ENCODE results near the gene USP3. TPM values are rescaled to one million over a fixed set of nuclear protein-coding genes. Genes with fewer than 3 reads are reported as not detected.
"Not testable (repeated sequence)": the region's sequence is repeated elsewhere in the genome, so short reads cannot be mapped to it uniquely, and the experiment has no call there.

The USP3 gene
- total RNA-seq, 6 experiments from 2014 or later, result 21.9 to 33.8 (median 24.8) TPM

GRCh38 chr15:63519548-63520178 is 15.3 kb downstream of the USP3 start:
- Histone ChIP-seq H3K4me3 (no peak overlapping the region), H3K27ac (no peak overlapping the region), H3K4me1 (peaks cover 0 to 67% (median 25%) of the 10 kb centered on the region in 4 donors), H3K36me3 (no peaks in the 10 kb centered on the region), H3K9me3 (no peaks in the 10 kb centered on the region), H3K27me3 (no peaks in the 10 kb centered on the region)
- no peak for TF ChIP-seq CTCF (IDR thresholded peaks at IDR 0.05)
- DNase-seq (no peak), ATAC-seq (no peak)
- intact Hi-C loops (cut with DNase I), result loop anchor here in 1 of 2 donors (10.0 kb wide), 1 partner anchor 45 kb away; no protein-coding TSS in a partner anchor
- WGBS (ENCODE audit: insufficient coverage, low coverage, low lambda C conversion rate, missing lambda C conversion rate), result 86% methylated on average over 7 of the region's 7 CpGs

DNA sequence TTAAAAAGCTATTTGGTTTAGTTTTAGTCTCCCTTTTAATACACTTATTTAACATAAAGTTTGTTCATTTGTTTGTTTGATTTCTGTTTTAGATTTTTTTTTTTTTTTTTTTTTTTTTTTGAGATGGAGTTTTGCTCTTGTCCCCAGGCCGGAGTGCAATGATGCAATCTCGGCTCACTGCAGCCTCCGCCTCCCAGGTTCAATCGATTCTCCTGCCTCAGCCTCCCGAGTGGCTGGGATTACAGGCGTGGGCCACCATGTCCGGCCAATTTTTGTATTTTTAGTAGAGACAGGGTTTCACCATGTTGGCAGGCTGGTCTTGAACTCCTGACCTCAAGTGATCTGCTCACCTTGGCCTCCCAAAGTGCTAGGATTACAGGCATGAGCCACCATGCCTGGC is 16.1 kb downstream of the USP3 start:
- H3K4me3 ChIP-seq; H3K9me3 ChIP-seq; H3K27ac ChIP-seq; DNase-seq; intact Hi-C loops (cut with DNase I); H3K36me3 ChIP-seq; H3K27me3 ChIP-seq; ATAC-seq: not testable (repeated sequence)
- peaks cover 0 to 59% (median 21%) of the 10 kb centered on the region in 4 donors for H3K4me1 ChIP-seq
- WGBS (ENCODE audit: insufficient coverage, low coverage, low lambda C conversion rate, missing lambda C conversion rate), result 17% methylated on average over 2 of the region's 7 CpGs

GRCh38 chr15:63522225-63522578 is 17.8 kb downstream of the USP3 start:
- intact Hi-C loops (cut with DNase I), result no loop called here
- Histone ChIP-seq H3K4me1 (peaks cover 0 to 45% (median 18%) of the 10 kb centered on the region in 4 donors), H3K27ac (no peak overlapping the region), H3K4me3 (no peak overlapping the region), H3K9me3 (no peaks in the 10 kb centered on the region), H3K36me3 (no peaks in the 10 kb centered on the region), H3K27me3 (no peaks in the 10 kb centered on the region)
- DNase-seq (no peak), ATAC-seq (no peak)
- TF ChIP-seq POLR2A (IDR thresholded peaks at IDR 0.05) (no peak), CTCF (IDR thresholded peaks at IDR 0.05) (no peak)
- WGBS (ENCODE audit: insufficient coverage, low coverage, low lambda C conversion rate, missing lambda C conversion rate), result 58% methylated on average over 3 of the region's 3 CpGs

GRCh38 chr15:63523306-63523990 is 19.1 kb downstream of the USP3 start:
- ATAC-seq, result peak; percentile 57 to 69 (median 58)
- TF ChIP-seq POLR2A (IDR thresholded peaks at IDR 0.05), result no peak
- TF ChIP-seq CTCF (IDR thresholded peaks at IDR 0.05), result no peak

GRCh38 chr15:63524316-63525015 is 20.1 kb downstream of the USP3 start:
- no peak for ATAC-seq
- H3K9me3 ChIP-seq, result no peaks in the 10 kb centered on the region
- no peaks in the 10 kb centered on the region for H3K36me3 ChIP-seq
- H3K27me3 ChIP-seq, result no peaks in the 10 kb centered on the region
- TF ChIP-seq POLR2A (IDR thresholded peaks at IDR 0.05), result no peak
- TF ChIP-seq CTCF (IDR thresholded peaks at IDR 0.05), result no peak
- no peak overlapping the region for H3K27ac ChIP-seq
- H3K4me1 ChIP-seq, result peaks cover 0 to 34% (median 12%) of the 10 kb centered on the region in 4 donors
- no peak for DNase-seq
- intact Hi-C loops (cut with DNase I), result no loop called here
- WGBS (ENCODE audit: insufficient coverage, low coverage, low lambda C conversion rate, missing lambda C conversion rate), result 90% methylated on average over 2 of the region's 5 CpGs
- no peak overlapping the region for H3K4me3 ChIP-seq

More at GRCh38 chr15:63523306-63523990, 19.1 kb downstream of the USP3 start:
- intact Hi-C loops (cut with DNase I), result no loop called here
- WGBS (ENCODE audit: insufficient coverage, low coverage, low lambda C conversion rate, missing lambda C conversion rate), result 23% methylated on average over 4 of the region's 4 CpGs
- Histone ChIP-seq H3K36me3 (no peaks in the 10 kb centered on the region), H3K9me3 (no peaks in the 10 kb centered on the region), H3K4me3 (no peak overlapping the region), H3K27ac (peak overlapping the region in 2 of 3 donors; percentile 27 to 56), H3K27me3 (no peaks in the 10 kb centered on the region), H3K4me1 (peaks cover 0 to 34% (median 12%) of the 10 kb centered on the region in 4 donors)
- DNase-seq, result no peak
